ENCODE measurements around the gene PDZD2.

DNA sequence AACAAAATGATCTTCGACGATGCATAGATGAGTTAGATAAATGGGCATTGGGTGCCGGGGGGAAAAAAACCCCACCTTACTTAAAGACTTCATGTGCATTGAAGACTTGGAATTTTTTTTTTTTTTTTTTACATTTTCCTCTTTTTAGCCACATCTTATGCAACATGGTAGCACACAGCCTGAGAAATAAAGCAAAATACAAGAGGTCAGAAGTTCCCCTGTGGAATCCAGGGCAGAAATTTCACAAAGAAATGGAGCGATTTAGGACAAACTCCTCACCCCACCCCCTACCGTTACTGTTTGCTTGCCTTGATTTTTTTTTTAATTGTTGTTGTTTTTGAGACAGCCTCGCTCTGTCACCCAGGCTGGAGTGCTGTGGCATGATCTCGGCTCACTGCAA is 382.0 kb downstream of the PDZD2 start:
- TF ChIP-seq POLR2AphosphoS5 (IDR thresholded peaks at IDR 0.05; ENCODE audit: low read depth) (no peak), EZH2phosphoT487 (IDR thresholded peaks at IDR 0.05; ENCODE audit: unreplicated experiment) (no peak), EZH2 (IDR thresholded peaks at IDR 0.05; ENCODE audit: low read depth, unreplicated experiment) (no peak), JUNB (IDR thresholded peaks at IDR 0.05; ENCODE audit: unreplicated experiment) (no peak), CREB1 (CRISPR knock-in tag; IDR thresholded peaks at IDR 0.05; ENCODE audit: low read depth) (no peak), STAT1 (IDR thresholded peaks at IDR 0.05; ENCODE audit: unreplicated experiment) (no peak), ZNF331 (CRISPR knock-in tag; IDR thresholded peaks at IDR 0.05; ENCODE audit: low read depth) (no peak)
- TF ChIP-seq, protein P1, sequence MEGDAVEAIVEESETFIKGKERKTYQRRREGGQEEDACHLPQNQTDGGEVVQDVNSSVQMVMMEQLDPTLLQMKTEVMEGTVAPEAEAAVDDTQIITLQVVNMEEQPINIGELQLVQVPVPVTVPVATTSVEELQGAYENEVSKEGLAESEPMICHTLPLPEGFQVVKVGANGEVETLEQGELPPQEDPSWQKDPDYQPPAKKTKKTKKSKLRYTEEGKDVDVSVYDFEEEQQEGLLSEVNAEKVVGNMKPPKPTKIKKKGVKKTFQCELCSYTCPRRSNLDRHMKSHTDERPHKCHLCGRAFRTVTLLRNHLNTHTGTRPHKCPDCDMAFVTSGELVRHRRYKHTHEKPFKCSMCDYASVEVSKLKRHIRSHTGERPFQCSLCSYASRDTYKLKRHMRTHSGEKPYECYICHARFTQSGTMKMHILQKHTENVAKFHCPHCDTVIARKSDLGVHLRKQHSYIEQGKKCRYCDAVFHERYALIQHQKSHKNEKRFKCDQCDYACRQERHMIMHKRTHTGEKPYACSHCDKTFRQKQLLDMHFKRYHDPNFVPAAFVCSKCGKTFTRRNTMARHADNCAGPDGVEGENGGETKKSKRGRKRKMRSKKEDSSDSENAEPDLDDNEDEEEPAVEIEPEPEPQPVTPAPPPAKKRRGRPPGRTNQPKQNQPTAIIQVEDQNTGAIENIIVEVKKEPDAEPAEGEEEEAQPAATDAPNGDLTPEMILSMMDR (conservative IDR thresholded peaks at IDR 0.05; ENCODE audit: low read depth in 2 of 2): no peak
- TF ChIP-seq, protein P2, sequence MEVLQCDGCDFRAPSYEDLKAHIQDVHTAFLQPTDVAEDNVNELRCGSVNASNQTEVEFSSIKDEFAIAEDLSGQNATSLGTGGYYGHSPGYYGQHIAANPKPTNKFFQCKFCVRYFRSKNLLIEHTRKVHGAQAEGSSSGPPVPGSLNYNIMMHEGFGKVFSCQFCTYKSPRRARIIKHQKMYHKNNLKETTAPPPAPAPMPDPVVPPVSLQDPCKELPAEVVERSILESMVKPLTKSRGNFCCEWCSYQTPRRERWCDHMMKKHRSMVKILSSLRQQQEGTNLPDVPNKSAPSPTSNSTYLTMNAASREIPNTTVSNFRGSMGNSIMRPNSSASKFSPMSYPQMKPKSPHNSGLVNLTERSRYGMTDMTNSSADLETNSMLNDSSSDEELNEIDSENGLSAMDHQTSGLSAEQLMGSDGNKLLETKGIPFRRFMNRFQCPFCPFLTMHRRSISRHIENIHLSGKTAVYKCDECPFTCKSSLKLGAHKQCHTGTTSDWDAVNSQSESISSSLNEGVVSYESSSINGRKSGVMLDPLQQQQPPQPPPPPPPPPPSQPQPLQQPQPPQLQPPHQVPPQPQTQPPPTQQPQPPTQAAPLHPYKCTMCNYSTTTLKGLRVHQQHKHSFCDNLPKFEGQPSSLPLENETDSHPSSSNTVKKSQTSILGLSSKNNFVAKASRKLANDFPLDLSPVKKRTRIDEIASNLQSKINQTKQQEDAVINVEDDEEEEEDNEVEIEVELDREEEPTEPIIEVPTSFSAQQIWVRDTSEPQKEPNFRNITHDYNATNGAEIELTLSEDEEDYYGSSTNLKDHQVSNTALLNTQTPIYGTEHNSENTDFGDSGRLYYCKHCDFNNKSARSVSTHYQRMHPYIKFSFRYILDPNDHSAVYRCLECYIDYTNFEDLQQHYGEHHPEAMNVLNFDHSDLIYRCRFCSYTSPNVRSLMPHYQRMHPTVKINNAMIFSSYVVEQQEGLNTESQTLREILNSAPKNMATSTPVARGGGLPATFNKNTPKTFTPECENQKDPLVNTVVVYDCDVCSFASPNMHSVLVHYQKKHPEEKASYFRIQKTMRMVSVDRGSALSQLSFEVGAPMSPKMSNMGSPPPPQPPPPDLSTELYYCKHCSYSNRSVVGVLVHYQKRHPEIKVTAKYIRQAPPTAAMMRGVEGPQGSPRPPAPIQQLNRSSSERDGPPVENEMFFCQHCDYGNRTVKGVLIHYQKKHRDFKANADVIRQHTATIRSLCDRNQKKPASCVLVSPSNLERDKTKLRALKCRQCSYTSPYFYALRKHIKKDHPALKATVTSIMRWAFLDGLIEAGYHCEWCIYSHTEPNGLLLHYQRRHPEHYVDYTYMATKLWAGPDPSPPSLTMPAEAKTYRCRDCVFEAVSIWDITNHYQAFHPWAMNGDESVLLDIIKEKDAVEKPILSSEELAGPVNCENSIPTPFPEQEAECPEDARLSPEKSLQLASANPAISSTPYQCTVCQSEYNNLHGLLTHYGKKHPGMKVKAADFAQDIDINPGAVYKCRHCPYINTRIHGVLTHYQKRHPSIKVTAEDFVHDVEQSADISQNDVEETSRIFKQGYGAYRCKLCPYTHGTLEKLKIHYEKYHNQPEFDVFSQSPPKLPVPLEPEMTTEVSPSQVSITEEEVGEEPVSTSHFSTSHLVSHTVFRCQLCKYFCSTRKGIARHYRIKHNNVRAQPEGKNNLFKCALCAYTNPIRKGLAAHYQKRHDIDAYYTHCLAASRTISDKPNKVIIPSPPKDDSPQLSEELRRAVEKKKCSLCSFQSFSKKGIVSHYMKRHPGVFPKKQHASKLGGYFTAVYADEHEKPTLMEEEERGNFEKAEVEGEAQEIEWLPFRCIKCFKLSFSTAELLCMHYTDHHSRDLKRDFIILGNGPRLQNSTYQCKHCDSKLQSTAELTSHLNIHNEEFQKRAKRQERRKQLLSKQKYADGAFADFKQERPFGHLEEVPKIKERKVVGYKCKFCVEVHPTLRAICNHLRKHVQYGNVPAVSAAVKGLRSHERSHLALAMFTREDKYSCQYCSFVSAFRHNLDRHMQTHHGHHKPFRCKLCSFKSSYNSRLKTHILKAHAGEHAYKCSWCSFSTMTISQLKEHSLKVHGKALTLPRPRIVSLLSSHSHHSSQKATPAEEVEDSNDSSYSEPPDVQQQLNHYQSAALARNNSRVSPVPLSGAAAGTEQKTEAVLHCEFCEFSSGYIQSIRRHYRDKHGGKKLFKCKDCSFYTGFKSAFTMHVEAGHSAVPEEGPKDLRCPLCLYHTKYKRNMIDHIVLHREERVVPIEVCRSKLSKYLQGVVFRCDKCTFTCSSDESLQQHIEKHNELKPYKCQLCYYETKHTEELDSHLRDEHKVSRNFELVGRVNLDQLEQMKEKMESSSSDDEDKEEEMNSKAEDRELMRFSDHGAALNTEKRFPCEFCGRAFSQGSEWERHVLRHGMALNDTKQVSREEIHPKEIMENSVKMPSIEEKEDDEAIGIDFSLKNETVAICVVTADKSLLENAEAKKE (CRISPR knock-in tag; IDR thresholded peaks at IDR 0.05): no peak
- TF ChIP-seq, protein P3, sequence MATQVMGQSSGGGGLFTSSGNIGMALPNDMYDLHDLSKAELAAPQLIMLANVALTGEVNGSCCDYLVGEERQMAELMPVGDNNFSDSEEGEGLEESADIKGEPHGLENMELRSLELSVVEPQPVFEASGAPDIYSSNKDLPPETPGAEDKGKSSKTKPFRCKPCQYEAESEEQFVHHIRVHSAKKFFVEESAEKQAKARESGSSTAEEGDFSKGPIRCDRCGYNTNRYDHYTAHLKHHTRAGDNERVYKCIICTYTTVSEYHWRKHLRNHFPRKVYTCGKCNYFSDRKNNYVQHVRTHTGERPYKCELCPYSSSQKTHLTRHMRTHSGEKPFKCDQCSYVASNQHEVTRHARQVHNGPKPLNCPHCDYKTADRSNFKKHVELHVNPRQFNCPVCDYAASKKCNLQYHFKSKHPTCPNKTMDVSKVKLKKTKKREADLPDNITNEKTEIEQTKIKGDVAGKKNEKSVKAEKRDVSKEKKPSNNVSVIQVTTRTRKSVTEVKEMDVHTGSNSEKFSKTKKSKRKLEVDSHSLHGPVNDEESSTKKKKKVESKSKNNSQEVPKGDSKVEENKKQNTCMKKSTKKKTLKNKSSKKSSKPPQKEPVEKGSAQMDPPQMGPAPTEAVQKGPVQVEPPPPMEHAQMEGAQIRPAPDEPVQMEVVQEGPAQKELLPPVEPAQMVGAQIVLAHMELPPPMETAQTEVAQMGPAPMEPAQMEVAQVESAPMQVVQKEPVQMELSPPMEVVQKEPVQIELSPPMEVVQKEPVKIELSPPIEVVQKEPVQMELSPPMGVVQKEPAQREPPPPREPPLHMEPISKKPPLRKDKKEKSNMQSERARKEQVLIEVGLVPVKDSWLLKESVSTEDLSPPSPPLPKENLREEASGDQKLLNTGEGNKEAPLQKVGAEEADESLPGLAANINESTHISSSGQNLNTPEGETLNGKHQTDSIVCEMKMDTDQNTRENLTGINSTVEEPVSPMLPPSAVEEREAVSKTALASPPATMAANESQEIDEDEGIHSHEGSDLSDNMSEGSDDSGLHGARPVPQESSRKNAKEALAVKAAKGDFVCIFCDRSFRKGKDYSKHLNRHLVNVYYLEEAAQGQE (IDR thresholded peaks at IDR 0.05; ENCODE audit: unreplicated experiment): no peak
- TF ChIP-seq, protein P4, sequence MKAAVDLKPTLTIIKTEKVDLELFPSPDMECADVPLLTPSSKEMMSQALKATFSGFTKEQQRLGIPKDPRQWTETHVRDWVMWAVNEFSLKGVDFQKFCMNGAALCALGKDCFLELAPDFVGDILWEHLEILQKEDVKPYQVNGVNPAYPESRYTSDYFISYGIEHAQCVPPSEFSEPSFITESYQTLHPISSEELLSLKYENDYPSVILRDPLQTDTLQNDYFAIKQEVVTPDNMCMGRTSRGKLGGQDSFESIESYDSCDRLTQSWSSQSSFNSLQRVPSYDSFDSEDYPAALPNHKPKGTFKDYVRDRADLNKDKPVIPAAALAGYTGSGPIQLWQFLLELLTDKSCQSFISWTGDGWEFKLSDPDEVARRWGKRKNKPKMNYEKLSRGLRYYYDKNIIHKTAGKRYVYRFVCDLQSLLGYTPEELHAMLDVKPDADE (IDR thresholded peaks at IDR 0.05): no peak

All from GM23338 (cell line).